Lung microvascular endothelial cell (primary cell): Measurements from ENCODE around the gene PTBP3. TPM values are rescaled to one million over a fixed set of nuclear protein-coding genes. Genes with fewer than 3 reads are reported as not detected.

ENCODE experiments used
- DNase-seq, 2 donors: peaks; one replicate each; pipeline versions ENCODE4 v3.0.0 to v3.0.0-alpha.2; 2010; ENCODE audit warnings: low read depth in 2 of 2
- total RNA-seq: library from RNA; depleted of rRNA; stranded (reverse); fragments of >200 nt; gene quantifications from 2 replicates; pipeline ENCODE4 v1.2.1, GENCODE V29; 2014

PTBP3 gene
- total RNA-seq, 1 donor from 2014 or later = 32.9 TPM

- no peak for DNase-seq
Observed at GRCh38 chr9:112169368-112169767, 164.1 kb downstream of the PTBP3 start.

GRCh38 chr9:112168197-112168596 is 165.2 kb downstream of the PTBP3 start:
- DNase-seq = no peak

Other genes starting within 250 kb of the PTBP3 start
- gene SUSD1, start 158.3 kb downstream of the PTBP3 start, total RNA-seq = 28.8 and 30.8 TPM in 2 replicates
- 18.3 and 27.6 TPM in 2 replicates for gene HSDL2, start 46.5 kb upstream of the PTBP3 start, total RNA-seq
- gene KIAA1958, start 153.2 kb upstream of the PTBP3 start, total RNA-seq = 0.65 and 1.6 TPM in 2 replicates